ENCODE results near the gene PXDN.

Gene PXDN

DNA sequence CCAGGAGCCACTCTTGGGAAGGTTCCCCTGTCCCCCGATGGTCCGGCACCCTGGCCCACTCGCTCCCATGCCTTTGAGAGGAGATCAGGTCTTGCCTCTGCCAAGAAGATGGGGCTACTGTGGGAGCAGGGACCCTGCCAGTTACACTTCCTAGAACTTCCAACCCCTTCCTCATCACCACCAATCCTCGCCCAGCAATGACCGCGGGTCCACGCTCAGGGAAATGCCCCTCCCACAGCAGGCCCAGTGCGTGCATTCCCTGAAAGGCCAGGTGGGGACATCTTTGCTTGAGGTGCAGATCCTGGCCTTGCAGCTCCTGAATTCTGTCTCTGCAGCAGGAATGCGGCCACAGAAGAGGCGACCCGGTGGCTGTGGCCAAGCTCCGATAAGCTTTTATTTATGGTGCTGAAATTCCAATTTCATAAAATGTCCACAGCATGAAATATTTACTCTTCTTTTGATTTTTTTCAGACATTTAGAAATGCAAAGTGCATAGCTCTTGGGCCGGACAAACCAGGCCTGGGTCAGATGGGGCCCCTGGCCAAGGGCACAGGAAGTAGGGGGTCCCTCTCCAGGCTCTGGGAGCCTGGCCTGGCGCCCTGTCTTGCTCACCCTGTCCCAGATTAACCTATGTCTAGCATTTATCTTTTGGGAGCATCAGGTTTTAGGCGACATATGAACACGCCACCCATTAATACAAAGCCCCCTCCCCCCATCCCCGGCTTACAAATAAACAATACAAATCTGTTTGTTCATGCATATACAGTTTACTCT, 29.8 kb downstream of the PXDN start:
- in situ Hi-C loops (cut with HindIII; ENCODE audit: low sequenced_read_pairs): no loop called here
- DNase-seq (ENCODE audit: low read depth, low spot score): no peak
- H3K4me3 ChIP-seq (ENCODE audit: low read depth, low read length): no peak overlapping the region
- no peak for TF ChIP-seq CTCF (IDR thresholded peaks at IDR 0.05; ENCODE audit: low read depth, low read length)

GRCh38 chr2:1713839-1714236, 30.5 kb downstream of the PXDN start:
- in situ Hi-C loops (cut with HindIII; ENCODE audit: low sequenced_read_pairs): no loop called here
- H3K4me3 ChIP-seq (ENCODE audit: low read depth, low read length): no peak overlapping the region
- no peak for TF ChIP-seq CTCF (IDR thresholded peaks at IDR 0.05; ENCODE audit: low read depth, low read length)
- DNase-seq (ENCODE audit: low read depth, low spot score): no peak

- in situ Hi-C loops (cut with HindIII; ENCODE audit: low sequenced_read_pairs): no loop called here
- no peak overlapping the region for H3K4me3 ChIP-seq (ENCODE audit: low read depth, low read length)
- TF ChIP-seq CTCF (IDR thresholded peaks at IDR 0.05; ENCODE audit: low read depth, low read length): no peak
- DNase-seq (ENCODE audit: low read depth, low spot score): no peak
Observed at GRCh38 chr2:1713142-1713838, 31.0 kb downstream of the PXDN start.

DNA sequence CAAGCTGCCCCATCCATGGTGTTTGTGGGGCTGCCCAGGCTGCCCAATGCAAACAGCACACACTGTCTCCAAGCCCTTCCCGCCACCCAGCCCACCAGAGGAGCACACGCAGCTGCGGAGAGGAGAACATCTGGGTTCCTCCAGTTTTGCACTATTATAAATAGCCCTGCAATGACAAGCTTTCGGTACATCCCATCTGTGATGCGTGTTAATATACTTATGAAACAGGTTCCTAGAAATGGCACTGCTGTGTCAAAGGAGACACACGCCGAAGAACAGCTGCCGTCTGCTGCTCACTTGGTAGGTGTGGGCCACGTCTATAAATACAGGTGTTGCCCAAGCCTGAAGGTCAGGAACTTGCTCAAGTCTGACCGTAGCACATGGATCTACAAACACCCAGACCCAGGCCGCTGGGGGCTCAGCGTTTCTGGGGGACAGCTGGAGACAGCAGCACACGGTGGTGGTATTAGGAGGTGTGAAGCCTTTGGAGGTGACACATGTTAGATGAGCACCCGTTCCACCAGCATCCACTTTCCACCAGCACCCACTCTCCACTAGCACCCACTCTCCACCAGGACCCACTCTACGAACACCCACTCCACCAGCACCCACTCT, 34.3 kb downstream of the PXDN start:
- no peak for TF ChIP-seq CTCF (IDR thresholded peaks at IDR 0.05; ENCODE audit: low read depth, low read length)
- no peak overlapping the region for H3K4me3 ChIP-seq (ENCODE audit: low read depth, low read length)
- in situ Hi-C loops (cut with HindIII; ENCODE audit: low sequenced_read_pairs): no loop called here
- DNase-seq (ENCODE audit: low read depth, low spot score): no peak

DNA sequence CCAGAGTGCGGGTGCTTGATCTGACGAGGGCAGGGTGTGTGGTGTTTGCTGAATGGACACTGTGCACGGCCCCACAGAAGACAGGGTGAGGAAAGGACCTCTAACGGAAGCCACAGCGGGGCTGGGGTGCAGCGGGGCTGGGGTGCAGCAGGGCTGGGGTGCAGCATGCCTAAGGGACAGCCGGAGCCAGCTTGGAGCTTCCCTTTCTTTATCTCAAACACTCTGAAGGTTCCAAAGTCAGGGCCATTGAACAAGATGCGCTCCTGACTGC, 35.0 kb downstream of the PXDN start:
- in situ Hi-C loops (cut with HindIII; ENCODE audit: low sequenced_read_pairs): no loop called here
- DNase-seq (ENCODE audit: low read depth, low spot score): no peak
- no peak for TF ChIP-seq CTCF (IDR thresholded peaks at IDR 0.05; ENCODE audit: low read depth, low read length)
- H3K4me3 ChIP-seq (ENCODE audit: low read depth, low read length): no peak overlapping the region

DNA sequence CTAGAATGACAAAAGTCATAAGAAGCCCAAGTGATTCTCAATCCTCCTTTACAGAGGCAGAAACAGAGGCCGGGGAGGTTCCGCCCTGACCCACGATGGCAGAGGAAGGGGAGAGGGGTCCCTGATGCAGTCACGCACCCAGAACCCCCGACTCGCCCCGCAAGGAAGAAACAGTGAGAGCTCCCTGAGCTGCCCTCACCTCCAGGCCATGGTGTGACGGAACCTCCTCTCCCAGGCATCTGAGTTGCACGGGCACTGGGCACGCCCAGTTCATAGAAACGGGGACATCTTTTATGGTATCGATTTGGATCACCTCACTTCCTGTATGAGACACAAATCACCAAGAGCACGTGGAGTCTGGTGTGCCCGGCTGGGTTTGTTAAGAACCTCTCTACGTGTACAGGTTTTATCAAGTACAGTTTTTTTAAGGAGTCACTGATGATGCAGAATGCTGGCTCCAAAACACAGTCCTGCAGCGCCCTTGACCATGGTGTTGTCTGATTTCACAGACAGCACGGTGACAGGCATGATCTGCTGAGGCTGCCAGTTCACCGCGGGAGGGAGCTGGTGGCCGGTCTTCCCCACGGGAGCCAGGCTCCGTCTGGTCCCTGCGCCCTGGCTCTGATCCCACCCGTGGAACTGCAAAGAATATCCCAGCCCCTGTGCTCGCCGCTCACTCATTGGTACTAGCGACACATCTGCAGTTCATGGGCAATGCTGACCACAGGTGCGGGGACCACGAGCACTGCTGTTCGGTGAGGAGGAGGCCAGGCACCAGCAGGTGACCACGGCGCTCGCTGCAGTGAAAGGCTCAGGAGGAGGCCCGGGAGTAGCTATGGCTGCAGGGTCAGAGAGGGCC, 35.6 kb downstream of the PXDN start:
- in situ Hi-C loops (cut with HindIII; ENCODE audit: low sequenced_read_pairs): no loop called here
- H3K4me3 ChIP-seq (ENCODE audit: low read depth, low read length): no peak overlapping the region
- no peak for TF ChIP-seq CTCF (IDR thresholded peaks at IDR 0.05; ENCODE audit: low read depth, low read length)
- DNase-seq (ENCODE audit: low read depth, low spot score): peak; percentile 29
